ENCODE measurements around the gene ZNF669. TPM values are rescaled to one million over a fixed set of nuclear protein-coding genes. Genes with fewer than 3 reads are reported as not detected.
"Not testable (repeated sequence)": the region's sequence is repeated elsewhere in the genome, so short reads cannot be mapped to it uniquely, and the experiment has no call there.

The ZNF669 gene
- polyA plus RNA-seq, 1 donor (not counting 4 experiments of a cell fraction or from before 2014, with no cell fraction given), result 4.5 TPM

- H3K4me3 ChIP-seq (ENCODE audit: control insufficient read depth in 2 of 3, extremely low read depth in 1 of 3, insufficient read depth in 2 of 3, low read depth in 1 of 3, low read length in 3 of 3), result no peak overlapping the region
- H3K4me2 ChIP-seq (ENCODE audit: control insufficient read depth, extremely low read depth, insufficient read depth, low read depth, low read length), result no peak overlapping the region
- no peaks in the 10 kb centered on the region for H3K36me3 ChIP-seq (ENCODE audit: control insufficient read depth in 2 of 2, extremely low read depth in 1 of 2, insufficient read depth in 2 of 2, low read length in 2 of 2)
- no peaks in the 10 kb centered on the region for H3K4me1 ChIP-seq (ENCODE audit: control insufficient read depth, extremely low read depth, insufficient read depth, low read length)
- H2AFZ ChIP-seq (ENCODE audit: control insufficient read depth, low read length), result no peak overlapping the region
- DNase-seq (ENCODE audit: low read depth, low spot score) (no peak), FAIRE-seq (no peak)
- no peaks in the 10 kb centered on the region for H4K20me1 ChIP-seq (ENCODE audit: control insufficient read depth, extremely low read depth, insufficient read depth, low read length)
- dilution Hi-C loops (cut with MboI; ENCODE audit: extremely low pct_ligation_motif_present, low sequenced_read_pairs), result no loop called here
- H3K9me1 ChIP-seq (ENCODE audit: control insufficient read depth, extremely low read depth, insufficient read depth, low read length), result no peaks in the 10 kb centered on the region
- H3K27ac ChIP-seq (ENCODE audit: control insufficient read depth, insufficient read depth, low read length), result no peak overlapping the region
- H3K9me3 ChIP-seq (ENCODE audit: control insufficient read depth, low read depth, low read length), result no peaks in the 10 kb centered on the region
- no peak overlapping the region for H3K9ac ChIP-seq (ENCODE audit: control insufficient read depth, extremely low read depth, insufficient read depth, low read length)
- no peaks in the 10 kb centered on the region for H3K79me2 ChIP-seq (ENCODE audit: control insufficient read depth, insufficient read depth, low read length)
- no peak for TF ChIP-seq CTCF (optimal IDR thresholded peaks at IDR 0.05 in 1 of 3, IDR thresholded peaks at IDR 0.05 in 1 of 3, conservative IDR thresholded peaks at IDR 0.05 in 1 of 3; ENCODE audit: extremely low read depth in 1 of 3, insufficient read depth in 2 of 3, low read length in 3 of 3)
- no peak for TF ChIP-seq EZH2 (IDR thresholded peaks at IDR 0.05; ENCODE audit: low read length)
- no peaks in the 10 kb centered on the region for H3K27me3 ChIP-seq (ENCODE audit: control insufficient read depth, extremely low read depth, insufficient read depth, low read length)
These were observed 17.2 kb upstream of the ZNF669 start for GRCh38 chr1:247121382-247121781.

- H2AFZ ChIP-seq (ENCODE audit: control insufficient read depth, low read length); H3K9me3 ChIP-seq (ENCODE audit: control insufficient read depth, low read depth, low read length); H3K27ac ChIP-seq (ENCODE audit: control insufficient read depth, insufficient read depth, low read length); H3K4me1 ChIP-seq (ENCODE audit: control insufficient read depth, extremely low read depth, insufficient read depth, low read length); H3K4me3 ChIP-seq (ENCODE audit: control insufficient read depth in 2 of 3, extremely low read depth in 1 of 3, insufficient read depth in 2 of 3, low read depth in 1 of 3, low read length in 3 of 3); FAIRE-seq; H3K9me1 ChIP-seq (ENCODE audit: control insufficient read depth, extremely low read depth, insufficient read depth, low read length); H3K27me3 ChIP-seq (ENCODE audit: control insufficient read depth, extremely low read depth, insufficient read depth, low read length); H3K9ac ChIP-seq (ENCODE audit: control insufficient read depth, extremely low read depth, insufficient read depth, low read length); H3K79me2 ChIP-seq (ENCODE audit: control insufficient read depth, insufficient read depth, low read length); dilution Hi-C loops (cut with MboI; ENCODE audit: extremely low pct_ligation_motif_present, low sequenced_read_pairs); DNase-seq (ENCODE audit: low read depth, low spot score); H4K20me1 ChIP-seq (ENCODE audit: control insufficient read depth, extremely low read depth, insufficient read depth, low read length); H3K4me2 ChIP-seq (ENCODE audit: control insufficient read depth, extremely low read depth, insufficient read depth, low read depth, low read length); H3K36me3 ChIP-seq (ENCODE audit: control insufficient read depth in 2 of 2, extremely low read depth in 1 of 2, insufficient read depth in 2 of 2, low read length in 2 of 2): not testable (repeated sequence)
These were observed 16.2 kb upstream of the ZNF669 start for GRCh38 chr1:247120408-247120668.

DNA sequence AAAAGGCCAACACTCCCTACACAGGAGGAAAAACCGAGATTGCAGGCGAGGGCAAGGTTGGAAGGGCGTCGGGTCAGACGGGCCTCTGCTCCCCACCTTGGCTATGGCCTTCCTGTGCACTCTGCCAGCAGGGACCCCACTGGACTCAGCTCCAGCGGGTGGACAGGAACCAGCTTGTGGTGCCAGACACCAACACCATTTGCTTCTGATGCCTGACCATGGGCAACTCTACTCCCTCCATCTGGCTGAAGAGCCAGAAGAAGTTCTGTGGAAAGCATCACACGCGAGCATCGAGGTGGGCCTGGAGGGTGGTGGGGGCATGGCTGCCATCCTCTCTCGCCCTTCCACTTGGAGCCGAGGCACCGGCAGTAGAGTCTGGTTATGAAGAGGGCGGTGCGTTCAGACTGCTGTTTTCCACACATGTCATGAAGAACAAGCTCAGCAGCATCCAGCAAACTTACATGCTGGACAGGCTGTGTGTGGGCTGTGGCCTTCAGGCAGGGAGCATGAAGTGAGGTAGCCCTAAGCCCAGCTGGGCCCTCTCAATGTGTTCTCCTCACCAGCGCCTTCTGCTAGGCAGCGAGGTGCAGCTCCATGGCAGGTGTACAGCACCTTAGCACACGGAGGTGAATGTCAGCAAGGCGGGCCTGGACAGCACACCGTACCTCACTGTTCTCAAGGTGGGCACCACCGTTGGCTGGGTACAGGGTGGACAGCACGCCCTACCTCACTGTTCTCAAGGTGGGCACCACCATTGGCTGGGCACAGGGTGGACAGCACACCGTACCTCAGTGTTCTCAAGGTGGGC, 15.6 kb upstream of the ZNF669 start:
- no peaks in the 10 kb centered on the region for H3K36me3 ChIP-seq (ENCODE audit: control insufficient read depth in 2 of 2, extremely low read depth in 1 of 2, insufficient read depth in 2 of 2, low read length in 2 of 2)
- H3K27ac ChIP-seq (ENCODE audit: control insufficient read depth, insufficient read depth, low read length), result no peak overlapping the region
- H3K4me1 ChIP-seq (ENCODE audit: control insufficient read depth, extremely low read depth, insufficient read depth, low read length), result no peaks in the 10 kb centered on the region
- no peak overlapping the region for H3K4me3 ChIP-seq (ENCODE audit: control insufficient read depth in 2 of 3, extremely low read depth in 1 of 3, insufficient read depth in 2 of 3, low read depth in 1 of 3, low read length in 3 of 3)
- no peaks in the 10 kb centered on the region for H3K9me1 ChIP-seq (ENCODE audit: control insufficient read depth, extremely low read depth, insufficient read depth, low read length)
- H3K9ac ChIP-seq (ENCODE audit: control insufficient read depth, extremely low read depth, insufficient read depth, low read length), result no peak overlapping the region
- DNase-seq (ENCODE audit: low read depth, low spot score) (no peak), FAIRE-seq (no peak)
- H2AFZ ChIP-seq (ENCODE audit: control insufficient read depth, low read length), result no peak overlapping the region
- dilution Hi-C loops (cut with MboI; ENCODE audit: extremely low pct_ligation_motif_present, low sequenced_read_pairs), result no loop called here
- no peaks in the 10 kb centered on the region for H3K27me3 ChIP-seq (ENCODE audit: control insufficient read depth, extremely low read depth, insufficient read depth, low read length)
- TF ChIP-seq CTCF (optimal IDR thresholded peaks at IDR 0.05 in 1 of 3, IDR thresholded peaks at IDR 0.05 in 1 of 3, conservative IDR thresholded peaks at IDR 0.05 in 1 of 3; ENCODE audit: extremely low read depth in 1 of 3, insufficient read depth in 2 of 3, low read length in 3 of 3) (no peak), EZH2 (IDR thresholded peaks at IDR 0.05; ENCODE audit: low read length) (no peak)
- no peak overlapping the region for H3K4me2 ChIP-seq (ENCODE audit: control insufficient read depth, extremely low read depth, insufficient read depth, low read depth, low read length)
- no peaks in the 10 kb centered on the region for H4K20me1 ChIP-seq (ENCODE audit: control insufficient read depth, extremely low read depth, insufficient read depth, low read length)
- H3K79me2 ChIP-seq (ENCODE audit: control insufficient read depth, insufficient read depth, low read length), result no peaks in the 10 kb centered on the region
- no peaks in the 10 kb centered on the region for H3K9me3 ChIP-seq (ENCODE audit: control insufficient read depth, low read depth, low read length)
